CD4-positive, CD25-positive, alpha-beta regulatory T cell (primary cell): ENCODE measurements around the gene LTB4R. TPM values are rescaled to one million over a fixed set of nuclear protein-coding genes. Genes with fewer than 3 reads are reported as not detected.
A peak's percentile ranks its signal among the peaks of the same experiment; 100 is the strongest.

Source experiments
- ATAC-seq, 2 donors: fragments of 150-1000 bp; cut with Tn5 transposase; one replicate each; pipeline ENCODE4 v1.10.0; 2021; ENCODE audit warnings: low read depth in 2 of 2, moderate number of reproducible peaks in 2 of 2, moderate library complexity in 1 of 2
- DNase-seq, 3 donors: peaks; one replicate each; pipeline versions ENCODE4 v3.0.0 to v3.0.0-alpha.2; 2012 to 2022; ENCODE audit warnings: mixed read lengths in 1 of 3
- H3K27ac ChIP-seq: one replicate; pipeline ENCODE4 v1.7.0; 2013; ENCODE audit warnings: mild to moderate bottlenecking, low read length; ENCODE audit not compliant: insufficient read depth, poor library complexity, severe bottlenecking
- H3K27me3 ChIP-seq: one replicate; pipeline ENCODE4 v1.7.0; 2013; ENCODE audit warnings: low read length; ENCODE audit not compliant: control insufficient read depth, insufficient read depth
- H3K36me3 ChIP-seq: one replicate; pipeline ENCODE4 v1.7.0; 2013; ENCODE audit warnings: mild to moderate bottlenecking, low read length, moderate library complexity; ENCODE audit not compliant: control insufficient read depth, insufficient read depth
- H3K4me1 ChIP-seq: 2 replicates; pipeline ENCODE4 v1.7.0; 2013; ENCODE audit warnings: mild to moderate bottlenecking, low read length; ENCODE audit not compliant: insufficient read depth, control insufficient read depth, poor library complexity, severe bottlenecking
- H3K4me3 ChIP-seq: one replicate; pipeline ENCODE4 v1.7.0; 2013; ENCODE audit warnings: low read depth, mild to moderate bottlenecking, low read length, moderate library complexity
- H3K9me3 ChIP-seq, 2 experiments: 1 replicate in 1 of 2; 2 replicates in 1 of 2; pipeline ENCODE4 v1.7.0; 2013; ENCODE audit warnings: low read length in 2 of 2, mild to moderate bottlenecking in 1 of 2, moderate library complexity in 1 of 2; ENCODE audit not compliant: control insufficient read depth in 2 of 2
- H3K27ac Mint-ChIP-seq, 3 donors: one replicate each; pipeline ENCODE4 v1.8.0; 2020 to 2022; ENCODE audit warnings: mild to moderate bottlenecking in 3 of 3, mixed read lengths in 3 of 3, moderate library complexity in 2 of 3
- H3K27me3 Mint-ChIP-seq: one replicate; pipeline ENCODE4 v1.8.0; 2022; ENCODE audit warnings: mild to moderate bottlenecking, mixed read lengths
- H3K36me3 Mint-ChIP-seq: one replicate; pipeline ENCODE4 v1.8.0; 2020; ENCODE audit warnings: mixed read lengths
- H3K4me1 Mint-ChIP-seq, 4 donors: one replicate each; pipeline ENCODE4 v1.8.0; 2020 to 2022; ENCODE audit warnings: mixed read lengths in 4 of 4, mild to moderate bottlenecking in 1 of 4
- H3K4me3 Mint-ChIP-seq, 4 donors: one replicate each; pipeline ENCODE4 v1.8.0; 2020 to 2022; ENCODE audit warnings: mild to moderate bottlenecking in 4 of 4, mixed read lengths in 4 of 4, moderate library complexity in 3 of 4
- H3K9me3 Mint-ChIP-seq, 7 donors: one replicate each; pipeline ENCODE4 v1.8.0; 2020 to 2022; ENCODE audit warnings: mixed read lengths in 7 of 7, mild to moderate bottlenecking in 3 of 7, moderate library complexity in 2 of 7
- polyA plus RNA-seq, 4 donors: library from polyadenylated mRNA; unstranded; fragments of 300-500 nt; fragmentation: Illumina TruSeq; gene quantifications; one replicate each; pipeline ENCODE4 v1.2.3, GENCODE V29; 2021
- total RNA-seq: library from RNA; stranded (reverse); gene quantifications from one replicate; pipeline ENCODE4 v1.2.3, GENCODE V29; 2022

The LTB4R gene
- total and polyA plus RNA-seq, 5 donors from 2014 or later: 3.5 to 17.5 (median 6.5) TPM

- peaks cover 28% of the 10 kb centered on the region for H3K36me3 Mint-ChIP-seq
- peak overlapping the region; percentile 84 for H3K27ac ChIP-seq
- H3K9me3 ChIP-seq: no peaks in the 10 kb centered on the region
- H3K4me1 ChIP-seq: peaks cover 31% of the 10 kb centered on the region
- peak overlapping the region; percentile 0 for H3K4me3 ChIP-seq
- H3K4me1 Mint-ChIP-seq: peaks cover 22 to 55% (median 39%) of the 10 kb centered on the region in 4 donors
- peak overlapping the region; percentile 78 to 93 (median 92) for H3K27ac Mint-ChIP-seq
- H3K9me3 Mint-ChIP-seq: no peaks in the 10 kb centered on the region
- DNase-seq (peak in 1 of 3 donors; percentile 18), ATAC-seq (no peak)
- no peaks in the 10 kb centered on the region for H3K27me3 ChIP-seq
- peaks cover 32% of the 10 kb centered on the region for H3K36me3 ChIP-seq
- peak overlapping the region; percentile 6 to 86 (median 50) for H3K4me3 Mint-ChIP-seq
- H3K27me3 Mint-ChIP-seq: no peaks in the 10 kb centered on the region
These were observed 13.9 kb upstream of the LTB4R start for GRCh38 chr14:24297190-24297964.

DNA sequence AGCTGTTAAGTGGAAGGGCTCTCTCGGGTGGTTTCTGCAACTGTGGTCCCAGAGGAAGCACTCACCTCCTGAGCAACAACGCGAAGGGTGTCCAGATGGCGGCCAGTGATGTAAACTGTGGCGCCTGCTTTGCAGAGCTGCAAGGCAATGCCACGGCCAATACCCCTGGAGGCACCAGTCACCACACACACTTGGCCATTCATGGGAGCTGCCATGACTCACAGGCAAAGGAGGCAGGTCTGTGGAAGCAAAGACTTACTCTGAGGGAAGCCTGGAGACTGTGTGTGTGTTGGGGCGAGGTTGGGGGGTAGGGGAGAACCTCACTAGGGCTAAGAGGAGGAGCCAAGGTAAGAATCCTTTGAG is 12.4 kb upstream of the LTB4R start:
- Histone ChIP-seq H3K4me1 (peaks cover 31% of the 10 kb centered on the region), H3K9me3 (no peaks in the 10 kb centered on the region), H3K27me3 (no peaks in the 10 kb centered on the region), H3K27ac (peak overlapping the region; percentile 84), H3K36me3 (peaks cover 41% of the 10 kb centered on the region), H3K4me3 (peak overlapping the region; percentile 68)
- Mint-ChIP-seq H3K27me3 (no peaks in the 10 kb centered on the region), H3K36me3 (peaks cover 24% of the 10 kb centered on the region), H3K27ac (peak overlapping the region; percentile 76 to 99 (median 92)), H3K4me3 (peak overlapping the region; percentile 89 to 97 (median 93)), H3K4me1 (peaks cover 22 to 56% (median 40%) of the 10 kb centered on the region in 4 donors), H3K9me3 (no peaks in the 10 kb centered on the region)
- DNase-seq (no peak), ATAC-seq (peak in 1 of 2 donors; percentile 4)

DNA sequence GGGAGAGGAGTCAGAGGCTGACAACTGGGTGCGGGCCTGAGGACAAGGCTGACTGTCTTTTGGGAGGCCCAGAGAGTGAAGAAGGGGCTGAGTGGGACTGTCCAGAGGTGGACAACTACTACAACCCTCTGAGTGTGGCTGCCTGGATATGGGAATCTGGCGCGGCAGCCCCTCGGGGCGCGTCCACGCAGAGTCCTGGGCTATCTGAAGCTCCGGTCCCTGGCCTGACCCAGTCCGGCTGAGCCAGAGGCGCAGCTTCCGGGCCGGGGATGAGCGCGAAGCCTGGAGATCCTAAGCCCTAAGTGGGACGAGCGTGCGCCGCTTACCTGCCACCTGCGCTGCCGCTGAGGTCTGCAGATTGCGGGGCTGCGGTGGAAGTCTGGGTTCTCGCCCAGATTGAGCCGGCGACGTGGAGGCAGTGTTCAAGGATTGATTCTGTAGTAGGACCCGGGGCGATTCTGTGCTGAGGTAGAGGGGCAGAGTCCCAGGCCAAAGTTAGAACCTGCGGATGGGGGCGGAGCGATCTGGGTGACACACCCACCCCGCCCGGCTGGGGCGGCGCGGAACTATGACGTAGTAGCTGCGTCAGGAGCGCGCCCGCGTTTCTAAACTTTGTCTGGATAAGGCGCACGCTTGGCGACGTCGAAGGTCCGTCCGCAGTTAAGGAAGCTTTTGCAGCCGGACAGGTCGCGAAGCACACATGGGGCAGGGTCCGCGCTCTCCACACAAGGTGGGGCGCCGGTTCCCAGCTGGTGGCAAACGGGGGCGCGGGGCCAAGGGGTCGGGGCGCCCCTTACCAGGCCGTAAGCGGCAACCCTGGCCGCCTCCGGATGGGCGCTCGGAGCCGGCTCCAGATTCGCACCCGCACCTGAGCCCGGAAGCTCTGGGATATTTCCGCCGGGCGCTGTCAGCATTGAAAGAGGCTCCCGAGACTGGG is 11.8 kb upstream of the LTB4R start, which contains the start of the genes DHRS1 and NOP9:
TSS of gene DHRS1 (minus strand) at position 526 of the 937 bp plus-strand sequence. CDS start 674 bp downstream, outside the sequence.
TSS of gene NOP9 (plus strand) at position 596 of the 937 bp plus-strand sequence. CDS start at position 701, 105 bp downstream.
- Mint-ChIP-seq H3K9me3 (no peaks in the 10 kb centered on the region), H3K27ac (peak within 1 kb of the TSS; percentile 76 to 99 (median 92)), H3K36me3 (peaks cover 21% of the 10 kb centered on the region), H3K4me3 (peak within 1 kb of the TSS; percentile 89 to 97 (median 93)), H3K4me1 (peaks cover 22 to 56% (median 40%) of the 10 kb centered on the region in 4 donors), H3K27me3 (no peaks in the 10 kb centered on the region)
- H3K4me1 ChIP-seq: peaks cover 31% of the 10 kb centered on the region
- peak within 1 kb of the TSS; percentile 84 for H3K27ac ChIP-seq
- no peaks in the 10 kb centered on the region for H3K9me3 ChIP-seq
- peak within 1 kb of the TSS; percentile 86 for H3K4me3 ChIP-seq
- peak; percentile 88 to 94 (median 91) for DNase-seq
- peak; percentile 80 to 86 for ATAC-seq
- H3K36me3 ChIP-seq: peaks cover 48% of the 10 kb centered on the region
- H3K27me3 ChIP-seq: no peaks in the 10 kb centered on the region

DNA sequence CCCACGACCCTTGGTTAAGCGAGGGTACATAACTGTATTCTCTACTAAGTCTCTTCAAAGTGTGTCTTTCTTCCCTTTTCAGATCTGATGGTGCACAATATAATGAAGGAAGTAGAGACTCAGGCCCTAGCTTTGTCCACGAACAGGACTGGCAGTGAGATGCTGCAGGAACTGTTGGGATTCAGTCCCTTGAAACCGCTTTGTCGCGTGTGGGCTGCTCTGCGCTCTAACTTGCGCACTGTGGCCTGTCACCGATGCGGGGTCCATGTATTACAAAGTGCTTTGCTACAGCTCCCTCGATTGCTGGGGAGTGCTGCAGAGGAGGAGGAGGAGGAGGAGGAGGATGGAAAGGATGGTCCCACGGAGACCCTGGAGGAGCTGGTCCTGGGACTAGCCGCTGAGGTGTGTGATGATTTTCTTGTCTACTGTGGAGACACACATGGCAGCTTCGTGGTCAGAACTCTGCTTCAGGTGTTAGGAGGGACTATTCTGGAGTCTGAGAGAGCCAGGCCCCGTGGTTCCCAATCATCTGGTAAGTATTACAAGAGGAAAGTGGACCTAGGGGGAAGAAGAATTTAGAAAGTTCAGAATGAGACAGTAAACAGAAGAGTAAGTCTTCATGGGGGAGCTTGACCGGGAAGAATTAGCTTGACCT is 10.8 kb upstream of the LTB4R start:
- no peak for DNase-seq
- no peaks in the 10 kb centered on the region for H3K27me3 ChIP-seq
- no peaks in the 10 kb centered on the region for H3K9me3 Mint-ChIP-seq
- H3K36me3 Mint-ChIP-seq: peaks cover 28% of the 10 kb centered on the region
- H3K9me3 ChIP-seq: no peaks in the 10 kb centered on the region
- H3K4me1 Mint-ChIP-seq: peaks cover 22 to 58% (median 42%) of the 10 kb centered on the region in 4 donors
- peak overlapping the region; percentile 86 for H3K4me3 ChIP-seq
- ATAC-seq: no peak
- H3K27ac ChIP-seq: peak overlapping the region; percentile 84
- peaks cover 31% of the 10 kb centered on the region for H3K4me1 ChIP-seq
- H3K36me3 ChIP-seq: peaks cover 51% of the 10 kb centered on the region
- H3K27me3 Mint-ChIP-seq: no peaks in the 10 kb centered on the region
- peak overlapping the region; percentile 89 to 97 (median 93) for H3K4me3 Mint-ChIP-seq
- H3K27ac Mint-ChIP-seq: peak overlapping the region; percentile 38 to 99 (median 92)

DNA sequence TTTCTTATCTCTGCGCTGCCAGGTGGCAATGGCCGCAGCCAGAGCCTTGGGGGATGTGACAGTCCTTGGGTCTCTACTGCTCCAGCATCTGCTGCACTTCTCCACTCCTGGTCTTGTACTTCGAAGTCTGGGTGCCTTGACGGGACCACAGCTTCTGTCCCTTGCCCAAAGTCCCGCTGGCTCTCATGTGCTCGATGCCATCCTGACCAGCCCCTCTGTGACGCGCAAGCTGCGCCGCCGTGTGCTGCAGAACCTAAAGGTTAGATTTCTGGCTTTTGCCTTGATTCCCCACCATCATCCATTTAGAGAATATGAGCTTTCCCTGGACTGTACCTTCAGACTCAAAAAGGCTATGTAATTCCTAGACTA is 7.3 kb upstream of the LTB4R start:
- Histone ChIP-seq H3K27me3 (no peaks in the 10 kb centered on the region), H3K4me1 (peaks cover 26% of the 10 kb centered on the region), H3K27ac (no peak overlapping the region), H3K4me3 (no peak overlapping the region), H3K36me3 (peaks cover 59% of the 10 kb centered on the region), H3K9me3 (no peaks in the 10 kb centered on the region)
- Mint-ChIP-seq H3K9me3 (no peaks in the 10 kb centered on the region), H3K36me3 (peaks cover 37% of the 10 kb centered on the region), H3K4me1 (peaks cover 12 to 56% (median 30%) of the 10 kb centered on the region in 4 donors), H3K4me3 (peak overlapping the region in 2 of 4 donors; percentile 29 to 36), H3K27ac (no peak overlapping the region), H3K27me3 (no peaks in the 10 kb centered on the region)
- DNase-seq (no peak), ATAC-seq (no peak)

GRCh38 chr14:24307156-24307574 is 4.1 kb upstream of the LTB4R start:
- ATAC-seq: no peak
- Histone ChIP-seq H3K27ac (no peak overlapping the region), H3K4me1 (peaks cover 39% of the 10 kb centered on the region), H3K9me3 (no peaks in the 10 kb centered on the region), H3K27me3 (no peaks in the 10 kb centered on the region), H3K4me3 (no peak overlapping the region), H3K36me3 (peaks cover 51% of the 10 kb centered on the region)
- Mint-ChIP-seq H3K27me3 (no peaks in the 10 kb centered on the region), H3K36me3 (peaks cover 35% of the 10 kb centered on the region), H3K4me3 (peak overlapping the region in 1 of 4 donors; percentile 58), H3K9me3 (no peaks in the 10 kb centered on the region), H3K27ac (peak overlapping the region in 2 of 3 donors; percentile 64 to 69), H3K4me1 (peaks cover 14 to 50% (median 25%) of the 10 kb centered on the region in 4 donors)
- DNase-seq: no peak
